NCI-H146 treated with DMSO at 0.1 percent for 48 hours (cell line): ENCODE data around the gene PARD3B.

Source experiments
- DNase-seq: peaks from one replicate; lab custom pipeline; 2025; ENCODE audit not compliant: unreplicated experiment; lab: John Stamatoyannopoulos, UW

Gene PARD3B

GRCh38 chr2:205658068-205658467 lies 1112.8 kb downstream of the PARD3B start:
- no peak for DNase-seq

GRCh38 chr2:205658572-205658971 lies 1113.3 kb downstream of the PARD3B start:
- DNase-seq, result no peak

GRCh38 chr2:205659922-205660321 lies 1114.6 kb downstream of the PARD3B start:
- DNase-seq, result no peak

- no peak for DNase-seq
These were observed 1115.3 kb downstream of the PARD3B start for GRCh38 chr2:205660521-205661124.

GRCh38 chr2:205661281-205661680 lies 1116.0 kb downstream of the PARD3B start:
- DNase-seq, result no peak

GRCh38 chr2:205662206-205662965 lies 1117.1 kb downstream of the PARD3B start:
- DNase-seq, result no peak

- DNase-seq, result no peak
These were observed 1120.5 kb downstream of the PARD3B start for GRCh38 chr2:205665791-205666190.
